OCI-LY3 (cell line): ENCODE results near the gene ARHGAP21.

Experiments used
- CTCF ChIP-seq: fragments of 200-600, 300-600 bp; sonication (generic); IDR thresholded peaks from 2 replicates; pipeline ENCODE4 v1.5.1; 2014; ENCODE audit warnings: antibody characterized with exemption, low read length, low read depth
- EZH2phosphoT487 ChIP-seq: fragments of 200-600 bp; shearing (Covaris generic); IDR thresholded peaks from 2 replicates; pipeline ENCODE4 v1.6.1; 2018; ENCODE audit warnings: antibody characterized with exemption, mixed run types, low read depth

- TF ChIP-seq CTCF = no peak
- no peak for TF ChIP-seq EZH2phosphoT487
These were observed 28.0 kb upstream of the ARHGAP21 start for GRCh38 chr10:24751716-24752115.
